SIG-M5 treated with dmso at 0.1 percent for 504 hours (cell line): ENCODE data around the gene RASGEF1C.

Experiments
- DNase-seq: peaks from one replicate; lab custom pipeline; 2025; ENCODE audit not compliant: unreplicated experiment; lab: John Stamatoyannopoulos, UW

The RASGEF1C gene

DNA sequence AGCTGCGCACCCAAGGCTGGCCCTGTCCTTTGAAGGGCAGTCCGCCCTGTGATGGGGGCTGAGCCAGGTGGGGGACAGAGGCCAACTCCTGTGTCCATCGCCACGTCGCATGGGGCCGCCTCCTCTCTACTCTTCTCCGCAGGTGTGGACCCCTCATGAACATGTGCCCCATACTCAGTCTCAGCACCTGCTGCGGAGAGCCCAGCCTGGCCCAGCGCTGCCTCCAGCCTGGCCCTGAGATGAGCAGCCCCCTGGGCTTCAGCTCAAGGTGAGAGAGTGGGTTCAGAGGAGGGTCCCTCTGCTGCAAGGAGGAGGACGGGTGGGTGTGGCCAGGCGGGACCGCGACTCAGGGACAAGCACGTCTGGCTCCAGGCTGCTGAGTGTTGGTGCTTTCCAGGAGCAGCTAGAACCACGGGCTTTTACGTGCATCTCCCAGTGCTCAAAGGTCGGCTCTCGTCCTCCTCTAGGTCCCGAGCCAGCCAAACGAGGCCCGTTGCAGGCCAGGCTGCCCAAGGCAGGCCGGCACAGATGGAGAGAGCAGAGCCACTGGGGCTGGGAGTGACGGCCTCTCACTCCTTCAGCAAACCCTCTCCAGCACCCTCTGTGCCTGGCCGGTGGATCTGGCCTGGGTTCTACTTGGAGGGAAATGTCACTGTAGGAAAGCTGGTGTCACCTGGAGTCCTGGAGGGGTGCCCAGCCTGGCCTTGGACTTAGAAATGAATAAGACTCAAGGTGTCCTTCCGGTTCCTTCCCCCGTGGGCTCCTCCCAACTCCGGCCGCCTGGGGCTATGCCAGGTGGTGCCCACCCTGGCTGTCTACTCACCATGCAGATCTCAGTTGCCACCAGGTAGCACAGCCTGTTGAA is 88.5 kb downstream of the RASGEF1C start:
- no peak for DNase-seq

DNA sequence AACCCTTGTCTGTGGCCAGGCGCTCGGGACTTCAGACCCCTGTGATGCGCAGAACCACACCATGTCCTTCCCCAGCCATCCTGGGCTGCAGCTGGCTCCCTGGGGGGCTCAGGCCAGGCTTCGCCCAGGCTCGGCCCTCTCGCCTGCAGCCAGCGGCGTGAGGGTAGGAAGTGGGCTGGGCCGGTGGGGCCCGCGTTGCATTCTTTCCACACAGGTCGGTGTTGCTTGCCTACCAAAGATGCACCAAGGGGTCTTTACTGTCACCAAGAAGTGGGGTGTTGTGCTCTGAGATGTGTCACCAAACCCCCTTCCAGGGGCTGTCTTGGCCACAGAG is 89.1 kb downstream of the RASGEF1C start:
- no peak for DNase-seq

DNA sequence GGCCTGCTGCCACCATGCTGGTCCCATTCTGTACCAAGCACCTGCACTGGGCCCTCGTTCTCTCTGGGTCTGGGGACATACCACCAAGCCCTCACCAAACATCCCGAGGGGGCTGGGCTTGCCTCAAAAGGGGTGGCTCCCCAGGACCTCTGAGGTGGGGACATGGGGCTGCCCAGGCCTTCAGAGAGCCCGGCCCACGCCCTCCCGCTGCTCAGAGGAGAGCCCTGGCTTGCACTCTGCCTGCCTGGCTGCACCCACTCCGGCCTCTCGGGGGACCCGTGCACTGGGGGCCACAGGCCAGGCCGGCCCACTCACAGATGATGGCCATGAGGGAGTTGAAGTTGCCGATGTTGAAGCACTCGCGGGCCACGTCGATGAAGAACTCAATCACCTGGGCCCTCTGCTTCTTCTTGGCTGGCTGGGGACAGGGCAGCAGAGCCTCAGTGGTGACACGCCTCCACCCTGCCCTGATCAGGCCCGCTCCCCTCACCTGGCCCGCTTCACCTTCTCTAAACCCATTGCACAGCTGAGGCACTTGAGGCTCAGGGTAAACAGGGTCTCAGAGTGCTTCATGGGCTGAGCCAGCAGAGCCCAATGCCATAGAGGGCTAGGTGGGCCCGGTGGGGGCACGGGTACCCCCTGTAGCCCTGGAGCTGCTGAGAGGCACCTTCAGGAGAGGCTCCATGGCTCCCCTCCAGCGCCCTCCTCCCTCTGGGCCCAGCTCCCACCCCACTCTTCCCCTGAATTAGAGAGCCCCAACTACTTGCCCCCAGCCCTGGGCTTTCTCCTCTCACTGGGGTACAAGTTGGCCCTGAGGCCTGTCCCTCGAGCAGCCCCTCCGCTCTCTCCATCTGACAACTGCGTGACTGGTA is 89.7 kb downstream of the RASGEF1C start:
- no peak for DNase-seq

DNA sequence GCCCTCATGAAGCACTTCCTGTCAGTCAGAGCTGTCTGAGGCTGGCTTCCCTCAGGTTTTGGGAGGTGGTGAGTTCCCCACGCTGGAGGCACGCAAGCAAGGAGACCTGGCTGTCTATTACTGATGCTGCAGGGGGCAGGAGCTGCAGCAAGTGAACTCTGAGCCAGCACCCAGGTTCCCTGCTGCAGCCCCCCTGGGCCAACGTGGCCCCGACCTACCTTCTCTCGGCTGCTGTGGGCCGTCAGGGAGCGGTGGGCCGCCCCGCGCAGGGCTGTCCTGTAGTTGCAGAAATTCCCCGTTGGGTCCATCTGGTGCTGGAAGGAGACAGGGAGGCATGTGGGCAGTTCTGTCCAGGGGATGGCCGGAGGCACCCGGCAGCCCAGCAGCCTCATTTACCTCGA is 90.6 kb downstream of the RASGEF1C start:
- DNase-seq, result no peak

DNA sequence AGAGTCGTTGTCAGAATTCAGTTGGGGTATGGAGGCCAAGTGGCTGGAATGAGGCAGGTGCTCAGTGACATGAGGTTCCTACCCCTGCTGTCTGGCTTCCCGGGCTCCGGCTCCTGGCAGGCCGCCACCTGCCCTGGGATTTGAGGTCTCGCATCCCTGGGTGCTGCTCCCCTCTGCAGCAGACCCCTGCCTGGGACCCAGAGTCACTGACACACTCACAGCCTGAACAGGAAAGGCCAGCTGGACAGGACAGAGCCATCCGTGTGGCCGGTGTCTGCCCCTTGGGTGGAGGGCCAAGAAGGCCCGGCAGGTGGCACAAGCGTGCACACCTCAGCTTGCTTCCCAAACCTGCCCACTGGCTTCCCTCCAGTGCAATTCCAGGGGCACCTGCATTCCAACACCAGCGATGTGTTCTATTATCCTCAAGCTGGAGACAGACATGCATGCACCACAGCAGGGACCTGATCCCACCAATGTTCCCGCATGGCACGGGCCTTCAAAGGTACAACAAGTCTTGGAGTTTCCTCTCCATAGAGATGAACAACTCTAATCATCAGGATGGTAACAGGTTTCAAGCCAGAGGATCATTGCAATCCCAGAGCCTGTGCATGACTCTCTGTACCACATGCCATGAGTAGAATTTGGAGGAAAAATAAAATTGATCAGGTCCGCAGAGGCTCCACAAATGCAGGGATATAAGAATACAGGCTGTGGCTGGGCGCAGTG is 91.8 kb downstream of the RASGEF1C start:
- DNase-seq, result no peak

DNA sequence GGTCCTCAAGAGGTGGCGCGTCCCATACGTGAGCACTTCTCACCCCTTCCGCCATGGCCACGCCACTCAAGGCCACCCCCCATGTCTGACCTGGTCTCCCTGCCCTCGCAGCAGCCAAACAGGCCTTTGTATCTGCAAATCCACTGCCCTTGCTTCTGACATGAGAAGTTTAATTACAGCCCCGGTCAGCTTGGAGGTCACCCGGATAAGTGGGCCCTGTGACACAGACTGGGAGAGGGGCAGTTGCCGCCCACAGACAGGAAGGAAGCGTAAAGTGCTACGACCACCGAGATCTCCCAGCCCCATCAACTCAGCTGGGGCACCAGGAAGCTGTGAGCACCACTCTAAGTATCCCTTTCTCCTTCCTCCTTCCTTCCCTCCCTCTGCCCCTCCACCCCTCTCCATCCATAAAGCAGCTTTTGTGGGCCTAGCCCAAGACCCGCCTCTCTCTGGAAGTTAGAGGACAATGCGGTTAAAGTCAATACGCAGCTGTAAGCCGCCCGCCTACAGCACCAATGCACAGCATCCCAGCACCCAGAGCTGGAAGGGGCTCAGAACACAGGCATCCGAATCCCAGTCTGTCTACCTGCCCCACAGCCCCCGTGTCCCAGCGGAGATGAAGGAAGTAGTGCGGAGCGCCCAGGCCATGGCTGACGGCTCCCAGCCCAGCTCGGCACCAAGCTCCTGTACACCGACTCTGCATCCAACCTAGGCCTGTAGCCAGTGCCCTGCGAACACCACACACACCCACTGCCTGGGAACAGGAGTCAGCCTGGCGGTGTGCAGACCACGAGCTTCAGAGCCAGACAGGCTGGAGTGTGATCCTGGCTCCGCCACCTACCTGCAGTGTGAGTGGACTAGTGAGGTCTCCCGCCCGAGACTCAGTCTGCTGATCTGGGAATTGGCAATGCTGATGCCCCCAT is 92.7 kb downstream of the RASGEF1C start:
- DNase-seq, result no peak

DNA sequence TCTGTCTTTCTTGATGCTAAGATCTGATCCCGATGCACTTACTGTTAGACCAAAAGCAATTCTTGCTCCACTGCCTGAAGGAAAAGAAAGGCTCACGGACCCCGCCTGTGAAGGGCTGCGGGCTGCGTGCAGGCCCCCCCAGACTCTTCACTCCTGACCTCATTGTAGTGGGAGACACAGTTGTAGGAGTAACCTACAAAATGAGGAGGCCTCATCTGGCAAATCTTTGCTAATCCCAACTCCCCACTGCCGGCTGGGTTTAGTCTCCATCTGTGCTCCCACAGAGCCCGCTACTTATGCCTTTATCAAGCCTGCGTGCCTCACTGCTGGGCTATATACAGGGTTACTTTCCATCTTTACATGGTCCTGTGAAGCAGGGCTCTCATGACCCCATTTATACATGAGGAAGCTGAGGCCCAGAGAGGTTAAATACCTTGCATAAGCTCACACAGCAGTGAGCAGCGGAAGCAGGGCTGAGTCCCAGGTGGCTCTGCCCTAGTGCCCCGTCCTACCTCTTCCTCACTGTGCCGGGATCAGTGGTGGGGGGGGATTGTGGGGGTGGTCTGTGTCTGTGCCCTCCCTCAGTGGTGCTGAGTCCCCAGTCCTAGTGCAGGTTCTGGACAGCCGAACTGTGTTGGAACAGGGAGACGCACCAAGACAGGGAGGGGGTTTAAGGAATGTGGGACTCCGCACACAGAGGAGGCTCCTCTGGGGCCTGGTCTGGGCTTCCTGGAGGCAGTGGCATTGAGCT is 93.5 kb downstream of the RASGEF1C start:
- DNase-seq, result no peak

DNA sequence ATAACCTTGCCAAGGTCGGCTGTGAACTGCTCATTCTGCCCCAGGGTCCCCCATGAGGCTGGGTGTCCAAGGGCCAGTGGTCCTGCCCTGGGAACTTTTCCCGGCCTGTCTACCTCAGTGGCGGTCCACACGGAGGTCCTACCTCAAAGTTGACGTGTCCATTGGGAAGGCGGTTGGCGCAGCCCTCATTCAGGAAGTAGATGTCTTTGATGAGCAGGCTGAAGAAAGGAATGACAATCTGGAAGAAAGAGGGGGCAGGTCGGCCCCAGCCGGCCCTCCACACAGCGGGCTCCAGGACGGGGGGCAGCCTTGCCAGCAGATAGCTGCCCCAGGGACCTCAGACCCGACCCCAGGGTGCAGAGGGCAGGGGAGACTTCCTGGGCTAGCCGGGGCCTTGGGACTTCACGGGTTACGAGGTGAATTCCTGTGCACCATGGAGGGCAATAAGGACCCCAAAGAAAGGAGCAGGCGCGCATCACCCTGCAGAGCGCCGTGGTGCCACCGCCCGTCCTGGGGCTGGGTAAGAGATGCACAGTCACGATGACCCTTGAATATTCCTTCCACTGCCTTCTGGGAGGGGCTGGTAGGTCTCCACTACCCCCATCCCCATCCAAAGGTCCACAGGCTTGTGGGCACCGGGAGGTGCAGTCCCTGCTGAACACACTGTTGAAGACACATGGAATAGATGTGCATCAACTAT is 94.6 kb downstream of the RASGEF1C start:
- no peak for DNase-seq

DNA sequence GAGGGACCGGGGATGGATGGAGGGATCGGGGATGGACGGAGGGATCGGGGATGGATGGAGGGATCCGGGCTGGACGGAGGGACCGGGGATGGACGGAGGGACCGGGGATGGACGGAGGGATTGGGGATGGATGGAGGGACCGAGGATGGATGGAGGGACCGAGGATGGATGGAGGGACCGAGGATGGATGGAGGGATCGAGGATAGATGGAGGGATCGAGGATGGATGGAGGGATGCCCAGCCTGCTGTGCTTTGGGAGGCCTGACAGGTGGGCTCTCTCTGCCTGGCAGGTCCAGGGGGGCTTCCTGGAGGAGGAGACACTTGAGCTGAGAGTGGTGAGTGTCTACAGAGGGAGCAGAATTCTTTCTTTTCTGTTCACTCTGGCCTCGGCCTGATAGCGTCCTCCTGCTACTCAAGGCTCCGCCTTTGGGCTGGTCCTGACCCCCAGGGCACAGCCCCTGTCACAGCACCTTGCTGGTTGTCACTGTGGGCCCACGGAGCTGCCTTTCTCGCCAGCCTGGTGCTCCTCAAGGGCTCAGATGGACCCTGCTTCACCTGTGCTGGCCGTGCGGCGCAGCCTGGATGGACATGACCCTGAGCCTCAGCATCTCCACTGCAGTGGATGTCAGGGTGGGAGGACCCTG is 95.2 kb downstream of the RASGEF1C start:
- DNase-seq, result no peak

DNA sequence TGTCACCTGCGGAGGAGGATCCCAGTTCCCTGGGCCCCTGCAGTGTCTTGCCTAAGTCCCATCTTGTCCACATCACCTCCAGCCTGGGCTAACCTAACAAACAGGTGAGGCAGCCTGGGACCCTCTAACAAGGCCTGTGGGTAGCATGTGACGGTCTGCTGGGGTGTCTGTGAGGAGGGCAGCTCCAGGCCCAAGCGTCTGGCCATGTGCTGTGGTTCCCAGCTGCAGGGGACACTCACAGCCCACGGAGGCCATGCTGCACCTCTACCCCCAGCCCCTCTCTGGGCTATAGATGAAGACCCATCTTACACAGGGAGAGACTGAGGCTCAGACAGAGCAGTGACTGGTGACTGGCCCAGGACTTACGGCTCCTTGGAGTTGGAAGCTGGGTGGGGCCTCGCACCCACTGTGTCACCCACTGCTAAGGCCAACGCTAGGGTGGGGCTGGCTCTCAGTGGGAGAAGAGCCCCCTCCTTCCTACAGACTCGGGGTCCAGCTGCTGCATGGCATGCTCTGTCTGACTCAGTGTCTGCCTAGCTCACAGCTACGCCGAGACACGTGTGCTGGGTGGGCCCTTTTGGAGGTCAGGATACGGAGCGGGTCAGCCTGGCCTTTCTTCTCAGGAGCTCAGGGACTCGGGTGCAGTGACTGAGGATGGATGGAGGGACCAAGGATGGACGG is 96.7 kb downstream of the RASGEF1C start:
- DNase-seq, result no peak

DNA sequence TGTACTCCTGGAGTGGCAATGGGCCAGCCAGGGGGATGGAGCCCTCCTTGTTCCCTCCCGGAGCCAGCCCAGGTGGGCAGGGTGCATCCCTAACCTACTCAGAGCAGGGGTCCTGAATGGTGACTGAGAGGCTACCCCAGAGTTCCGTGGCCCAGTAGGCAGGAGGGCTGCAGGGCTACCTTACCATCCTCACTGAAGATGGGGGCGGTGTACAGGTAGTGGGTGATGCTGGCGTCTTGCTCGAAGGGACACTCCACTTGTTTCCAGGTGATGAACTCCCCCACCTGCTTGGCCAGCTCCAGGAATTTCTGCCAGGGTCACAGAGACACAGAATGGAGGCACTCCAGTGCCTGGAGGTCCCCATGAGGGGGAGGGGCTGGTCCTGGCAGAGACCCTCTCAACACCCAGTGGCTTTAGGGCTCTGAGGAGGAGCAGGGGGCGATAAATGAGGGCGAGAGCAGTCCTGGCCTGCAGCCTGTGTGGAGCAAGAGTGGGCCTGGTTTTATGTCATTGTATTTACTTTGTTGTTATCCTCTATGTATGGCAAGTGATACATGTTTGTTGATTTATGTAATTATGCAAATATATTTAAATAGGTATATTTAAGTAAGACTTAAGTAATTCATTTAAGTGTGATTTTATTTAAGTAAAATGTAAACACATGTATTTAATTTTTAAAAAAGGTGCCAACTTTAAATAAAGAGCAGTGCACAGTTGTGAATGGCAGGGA is 97.6 kb downstream of the RASGEF1C start:
- no peak for DNase-seq

DNA sequence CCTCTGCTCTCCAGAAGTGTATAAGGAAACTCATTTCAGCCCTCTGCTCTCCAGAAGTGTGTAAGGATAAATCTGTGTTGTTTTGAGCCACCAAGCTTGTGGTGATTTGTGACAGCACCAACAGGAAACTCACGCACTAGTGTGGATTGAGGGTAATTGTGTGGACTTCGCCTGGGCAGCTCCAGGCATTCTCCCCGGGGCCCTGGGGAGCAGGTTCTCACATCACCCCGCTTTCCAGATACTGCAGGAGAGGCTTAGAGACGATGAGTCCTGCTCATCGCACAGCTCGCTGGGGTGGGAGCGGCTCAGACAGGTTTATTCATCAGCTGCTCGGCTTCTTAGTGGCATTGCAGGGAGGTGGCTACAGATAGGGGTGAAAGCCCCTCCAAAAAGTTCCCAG is 99.1 kb downstream of the RASGEF1C start:
- DNase-seq, result no peak

DNA sequence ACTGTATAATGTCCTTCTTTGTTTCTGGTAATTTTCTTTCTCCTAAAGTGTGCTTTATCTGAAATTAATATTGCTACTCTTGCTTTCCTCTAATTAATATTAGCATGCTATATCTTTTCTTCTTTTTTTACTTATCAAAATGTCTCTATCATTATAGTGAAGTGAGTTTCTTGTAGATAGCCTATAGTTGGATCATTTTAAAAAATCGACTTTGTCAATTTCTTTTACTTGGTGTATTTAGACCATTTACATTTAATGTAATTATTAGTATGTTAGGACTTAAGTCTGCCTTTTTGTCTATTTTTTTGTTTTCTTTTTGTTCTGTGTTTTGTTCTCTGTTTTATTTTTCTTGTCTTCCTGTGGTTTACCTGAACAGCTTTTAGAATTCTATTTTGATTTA is 102.0 kb downstream of the RASGEF1C start:
- DNase-seq, result no peak

DNA sequence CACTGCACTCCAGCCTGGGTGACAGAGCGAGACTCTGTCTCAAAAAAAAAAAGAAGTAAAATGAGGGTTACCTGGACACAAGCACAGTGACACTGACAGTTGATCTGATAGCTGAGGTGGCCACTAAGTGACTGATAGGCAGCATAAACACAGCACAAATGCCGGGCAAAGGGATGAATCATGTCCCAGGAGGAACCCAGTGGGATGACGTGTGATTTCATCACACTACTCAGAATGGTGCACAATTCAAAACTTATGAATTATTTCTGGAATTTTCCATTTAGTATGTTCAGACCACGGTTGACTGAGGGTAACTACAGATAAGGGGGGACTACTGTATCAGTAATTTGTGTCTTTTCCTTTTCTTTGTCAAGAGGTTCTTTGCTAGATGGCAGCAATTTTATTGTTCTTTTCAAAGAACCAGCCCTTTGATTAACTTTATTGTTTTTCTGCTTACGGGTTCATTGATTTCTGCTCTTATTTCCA is 103.1 kb downstream of the RASGEF1C start:
- DNase-seq, result no peak

DNA sequence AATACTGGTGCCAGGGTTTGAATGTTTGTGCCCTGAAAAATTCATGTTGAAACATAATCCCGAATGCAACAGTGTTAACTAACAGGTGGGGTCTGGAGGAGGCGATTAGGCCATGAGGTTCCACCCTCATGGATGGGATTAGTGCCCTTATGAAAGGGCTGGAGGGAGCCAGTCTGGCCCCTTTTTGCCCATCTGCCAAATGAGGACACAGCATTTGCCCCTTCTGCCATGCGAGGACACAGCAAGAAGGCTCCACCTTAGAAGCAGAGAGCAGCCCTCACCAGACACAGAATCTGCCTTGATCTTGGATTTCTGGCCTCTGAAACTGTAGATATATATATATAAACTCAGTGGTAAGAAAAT is 104.9 kb downstream of the RASGEF1C start:
- no peak for DNase-seq

DNA sequence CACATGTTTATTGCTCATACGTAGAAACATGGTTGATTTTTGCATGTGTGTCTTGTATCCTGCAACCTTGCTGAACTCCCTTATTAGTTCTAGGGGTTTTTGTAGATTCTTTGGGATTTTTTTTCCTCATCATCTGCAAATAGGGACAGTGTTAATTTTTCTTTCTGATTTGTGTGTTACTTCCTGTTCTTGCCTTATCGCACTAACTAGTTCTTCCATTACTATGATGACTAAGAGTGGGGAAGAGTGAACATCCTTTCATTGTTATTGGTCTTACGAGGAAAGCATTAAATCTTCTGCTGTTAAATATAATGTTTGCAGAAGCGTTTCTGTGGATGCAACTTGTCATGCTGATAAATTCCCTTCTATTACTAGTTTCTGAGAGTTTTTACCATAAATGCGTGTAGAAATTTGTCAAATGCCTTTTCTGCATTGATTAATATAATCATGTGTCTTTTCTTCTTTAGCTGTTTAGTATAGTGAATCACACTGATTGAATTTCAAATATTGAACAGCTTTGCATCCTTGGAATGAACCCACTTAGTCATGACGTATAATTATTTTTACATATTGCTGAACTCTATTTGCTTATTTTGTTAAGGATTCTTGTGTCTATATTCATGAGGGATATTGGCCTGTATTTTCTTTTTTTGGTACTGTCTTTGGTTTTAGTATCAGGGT is 105.4 kb downstream of the RASGEF1C start:
- no peak for DNase-seq

DNA sequence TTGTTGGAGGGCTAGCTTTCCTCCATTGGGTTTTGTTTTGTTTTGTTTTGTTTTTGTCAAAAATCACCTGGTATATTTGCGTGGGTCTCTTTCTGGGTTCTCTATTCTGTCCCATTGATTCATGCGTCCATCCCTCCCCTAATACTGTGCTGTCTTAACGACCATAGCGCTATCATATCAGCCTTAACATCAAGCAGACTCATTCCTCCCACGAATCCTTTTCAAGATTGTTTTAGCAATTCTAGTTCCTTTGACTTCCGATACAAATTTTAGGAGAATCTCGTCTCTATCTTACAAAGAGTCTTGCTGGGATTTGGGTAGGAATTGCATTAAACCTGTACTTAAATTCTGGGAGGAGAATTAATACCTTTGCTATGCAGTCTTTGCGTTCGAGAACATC is 106.4 kb downstream of the RASGEF1C start:
- no peak for DNase-seq
